ENCODE data around the gene ZFYVE28.

Gene ZFYVE28

GRCh38 chr4:2371765-2372487 lies 46.5 kb downstream of the ZFYVE28 start:
- ChIA-PET POLR2A (no interaction called here), CTCF (no interaction called here)
- TF ChIP-seq CTCF (IDR thresholded peaks at IDR 0.05; ENCODE audit: control extremely low read depth, extremely low read depth, low read depth, missing control alignments): no peak
- no peak for DNase-seq (ENCODE audit: extremely low spot score)

- POLR2A ChIA-PET: no interaction called here
- CTCF ChIA-PET: no interaction called here
- TF ChIP-seq CTCF (IDR thresholded peaks at IDR 0.05; ENCODE audit: control extremely low read depth, extremely low read depth, low read depth, missing control alignments): no peak
- no peak for DNase-seq (ENCODE audit: extremely low spot score)
Observed at GRCh38 chr4:2370597-2371320, 47.7 kb downstream of the ZFYVE28 start.

- CTCF ChIA-PET: no interaction called here
- DNase-seq (ENCODE audit: extremely low spot score): no peak
- POLR2A ChIA-PET: no interaction called here
- no peak for TF ChIP-seq CTCF (IDR thresholded peaks at IDR 0.05; ENCODE audit: control extremely low read depth, extremely low read depth, low read depth, missing control alignments)
Observed at GRCh38 chr4:2368746-2369437, 49.6 kb downstream of the ZFYVE28 start.

- TF ChIP-seq CTCF (IDR thresholded peaks at IDR 0.05; ENCODE audit: control extremely low read depth, extremely low read depth, low read depth, missing control alignments): no peak
- CTCF ChIA-PET: interaction anchor here (2.0 kb wide), 1 partner anchor 9 kb away, joined by 5 read pairs; no protein-coding TSS in a partner anchor
Observed at GRCh38 chr4:2367626-2368025, 50.8 kb downstream of the ZFYVE28 start.

GRCh38 chr4:2366252-2367192 lies 51.9 kb downstream of the ZFYVE28 start:
- CTCF ChIA-PET: interaction anchor here (2.0 kb wide), 1 partner anchor 11 kb away, joined by 5 read pairs; no protein-coding TSS in a partner anchor
- no peak for DNase-seq (ENCODE audit: extremely low spot score)
- POLR2A ChIA-PET: no interaction called here
- TF ChIP-seq CTCF (IDR thresholded peaks at IDR 0.05; ENCODE audit: control extremely low read depth, extremely low read depth, low read depth, missing control alignments): no peak

More at GRCh38 chr4:2367626-2368025, 50.8 kb downstream of the ZFYVE28 start:
- no peak for DNase-seq (ENCODE audit: extremely low spot score)
- POLR2A ChIA-PET: no interaction called here

GRCh38 chr4:2365913-2366210 lies 52.6 kb downstream of the ZFYVE28 start:
- ChIA-PET POLR2A (no interaction called here), CTCF (interaction anchor here (2.0 kb wide), 1 partner anchor 11 kb away, joined by 5 read pairs; no protein-coding TSS in a partner anchor)
- no peak for TF ChIP-seq CTCF (IDR thresholded peaks at IDR 0.05; ENCODE audit: control extremely low read depth, extremely low read depth, low read depth, missing control alignments)
- DNase-seq (ENCODE audit: extremely low spot score): no peak
